Subcutaneous adipose tissue (tissue), 4 donors: ENCODE measurements around the gene EIF5. TPM values are rescaled to one million over a fixed set of nuclear protein-coding genes. Genes with fewer than 3 reads are reported as not detected.

Experiments
- CTCF ChIP-seq: fragments of 450-650 bp; IDR thresholded peaks from one replicate; pipeline ENCODE4 v1.5.1; 2016; ENCODE audit warnings: low read depth, mild to moderate bottlenecking, control low read depth, antibody characterized with exemption, moderate library complexity
- total RNA-seq, 4 donors: library from RNA; depleted of rRNA; stranded (reverse); fragments of >200 nt; gene quantifications; one replicate each; pipeline ENCODE4 v1.1.0, GENCODE V29; 2016

The EIF5 gene
- total RNA-seq, 4 donors from 2014 or later: 124 to 353 (median 137) TPM

GRCh38 chr14:103374121-103374520, 40.1 kb downstream of the EIF5 start:
- TF ChIP-seq CTCF: no peak

- no peak for TF ChIP-seq CTCF
Observed at GRCh38 chr14:103377522-103378037, 43.5 kb downstream of the EIF5 start.

GRCh38 chr14:103378038-103378854, 44.2 kb downstream of the EIF5 start:
- TF ChIP-seq CTCF: no peak

GRCh38 chr14:103380719-103381377, 46.8 kb downstream of the EIF5 start:
- no peak for TF ChIP-seq CTCF

- no peak for TF ChIP-seq CTCF
Observed at GRCh38 chr14:103382376-103382775, 48.3 kb downstream of the EIF5 start.

- TF ChIP-seq CTCF: no peak
Observed at GRCh38 chr14:103384450-103385151, 50.6 kb downstream of the EIF5 start.
